NCI-H2227 (cell line): ENCODE results near the gene TMIGD1.

ENCODE experiments used
- DNase-seq: peaks from one replicate; lab custom pipeline; 2025; ENCODE audit not compliant: unreplicated experiment; lab: John Stamatoyannopoulos, UW

The TMIGD1 gene

GRCh38 chr17:30333503-30334360 is at the start of gene TMIGD1:
TSS of gene TMIGD1 (minus strand) at chr17:30334057. CDS start at chr17:30332133, 1,924 bp downstream.
- no peak for DNase-seq

- no peak for DNase-seq
Observed at GRCh38 chr17:30382345-30382744, 48.5 kb upstream of the TMIGD1 start.

- no peak for DNase-seq
Observed at GRCh38 chr17:30381340-30381659, 47.4 kb upstream of the TMIGD1 start.

- DNase-seq = no peak
Observed at GRCh38 chr17:30380643-30381339, 46.9 kb upstream of the TMIGD1 start.

GRCh38 chr17:30379903-30380381 is 46.1 kb upstream of the TMIGD1 start:
- no peak for DNase-seq

GRCh38 chr17:30379303-30379902 is 45.5 kb upstream of the TMIGD1 start:
- DNase-seq = no peak

- peak; percentile 94 for DNase-seq
Observed at GRCh38 chr17:30378825-30379302, 45.0 kb upstream of the TMIGD1 start, which contains the start of gene CPD. TSS of gene CPD (plus strand) at chr17:30378927. CDS start at chr17:30378981, 54 bp downstream.

- peak; percentile 49 for DNase-seq
Observed at GRCh38 chr17:30378241-30378824, 44.5 kb upstream of the TMIGD1 start.

GRCh38 chr17:30377574-30378240 is 43.9 kb upstream of the TMIGD1 start:
- DNase-seq = no peak

GRCh38 chr17:30376621-30377452 is 43.0 kb upstream of the TMIGD1 start:
- DNase-seq = no peak

GRCh38 chr17:30375661-30376060 is 41.8 kb upstream of the TMIGD1 start:
- DNase-seq = no peak

- DNase-seq = no peak
Observed at GRCh38 chr17:30372755-30373154, 38.9 kb upstream of the TMIGD1 start.

GRCh38 chr17:30369995-30370394 is 36.1 kb upstream of the TMIGD1 start:
- DNase-seq = no peak

- DNase-seq = no peak
Observed at GRCh38 chr17:30368912-30369720, 35.3 kb upstream of the TMIGD1 start.

- peak; percentile 9 for DNase-seq
Observed at GRCh38 chr17:30366536-30366935, 32.7 kb upstream of the TMIGD1 start.

GRCh38 chr17:30363715-30364202 is 29.9 kb upstream of the TMIGD1 start:
- no peak for DNase-seq

- DNase-seq = no peak
Observed at GRCh38 chr17:30361766-30362279, 28.0 kb upstream of the TMIGD1 start.

GRCh38 chr17:30360086-30360808 is 26.4 kb upstream of the TMIGD1 start:
- DNase-seq = no peak
